IPS DF 6.9 (cell line): Measurements from ENCODE around the gene SNRK.

Source experiments
- DNase-seq: peaks from one replicate; pipeline ENCODE4 v3.0.0-alpha.2; 2013; ENCODE audit warnings: low read depth, low spot score
- H3K27ac ChIP-seq: one replicate; pipeline ENCODE4 v1.5.1; 2013; ENCODE audit warnings: low read length, control low read depth
- H3K27me3 ChIP-seq: 2 replicates; pipeline ENCODE4 v1.6.1; 2013; ENCODE audit warnings: mild to moderate bottlenecking, low read length; ENCODE audit not compliant: control insufficient read depth, insufficient read depth
- H3K36me3 ChIP-seq: 2 replicates; pipeline ENCODE4 v1.6.1; 2013; ENCODE audit warnings: low read length; ENCODE audit not compliant: control insufficient read depth, insufficient read depth
- H3K4me1 ChIP-seq: 2 replicates; pipeline ENCODE4 v1.6.1; 2013; ENCODE audit warnings: low read length; ENCODE audit not compliant: control insufficient read depth, insufficient read depth
- H3K4me3 ChIP-seq: 2 replicates; pipeline ENCODE4 v1.5.1; 2013; ENCODE audit warnings: mild to moderate bottlenecking, low read length
- H3K9me3 ChIP-seq: 2 replicates; pipeline ENCODE4 v1.6.1; 2013; ENCODE audit warnings: low read length, inconsistent platforms; ENCODE audit not compliant: control insufficient read depth, insufficient read depth
- WGBS: extraction: QIAGEN DNeasy Blood & Tissue Kit; methylation state at CpG from one replicate; pipeline ENCODE4 v1.1.7; 2013; ENCODE audit warnings: mixed read lengths, missing lambda C conversion rate; ENCODE audit not compliant: insufficient read length, insufficient coverage; 5-methylcytosine and 5-hydroxymethylcytosine counted together

SNRK gene

DNA sequence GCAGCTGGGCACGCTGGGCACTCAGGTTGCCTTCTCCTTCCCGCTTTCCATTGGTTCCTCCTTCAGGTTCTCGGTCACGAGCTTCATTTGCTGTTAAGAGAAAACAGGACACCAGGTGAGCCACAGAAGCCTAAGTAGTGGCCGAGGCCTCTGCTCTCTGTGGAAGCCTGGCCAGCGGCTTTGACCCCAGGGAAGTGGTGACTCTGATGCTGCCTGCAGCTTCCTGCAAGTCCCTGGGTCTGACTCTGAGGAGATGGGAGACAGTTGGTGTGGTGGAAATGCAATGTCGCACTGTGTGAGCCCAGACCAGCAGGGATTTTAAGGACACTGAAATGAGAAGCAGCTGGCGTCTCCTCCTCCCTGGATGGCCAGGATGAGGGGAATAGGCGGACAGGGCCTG, 80.5 kb downstream of the SNRK start:
- H3K4me3 ChIP-seq = no peak overlapping the region
- no peak for DNase-seq
- no peak overlapping the region for H3K27ac ChIP-seq
- no CpG with 5 or more reads among the region's 9 CpGs for WGBS
- H3K27me3 ChIP-seq = no peaks in the 10 kb centered on the region
- no peaks in the 10 kb centered on the region for H3K4me1 ChIP-seq
- peaks cover 3% of the 10 kb centered on the region; the same call in 1 of the 2 replicates for H3K36me3 ChIP-seq
- H3K9me3 ChIP-seq = no peaks in the 10 kb centered on the region

DNA sequence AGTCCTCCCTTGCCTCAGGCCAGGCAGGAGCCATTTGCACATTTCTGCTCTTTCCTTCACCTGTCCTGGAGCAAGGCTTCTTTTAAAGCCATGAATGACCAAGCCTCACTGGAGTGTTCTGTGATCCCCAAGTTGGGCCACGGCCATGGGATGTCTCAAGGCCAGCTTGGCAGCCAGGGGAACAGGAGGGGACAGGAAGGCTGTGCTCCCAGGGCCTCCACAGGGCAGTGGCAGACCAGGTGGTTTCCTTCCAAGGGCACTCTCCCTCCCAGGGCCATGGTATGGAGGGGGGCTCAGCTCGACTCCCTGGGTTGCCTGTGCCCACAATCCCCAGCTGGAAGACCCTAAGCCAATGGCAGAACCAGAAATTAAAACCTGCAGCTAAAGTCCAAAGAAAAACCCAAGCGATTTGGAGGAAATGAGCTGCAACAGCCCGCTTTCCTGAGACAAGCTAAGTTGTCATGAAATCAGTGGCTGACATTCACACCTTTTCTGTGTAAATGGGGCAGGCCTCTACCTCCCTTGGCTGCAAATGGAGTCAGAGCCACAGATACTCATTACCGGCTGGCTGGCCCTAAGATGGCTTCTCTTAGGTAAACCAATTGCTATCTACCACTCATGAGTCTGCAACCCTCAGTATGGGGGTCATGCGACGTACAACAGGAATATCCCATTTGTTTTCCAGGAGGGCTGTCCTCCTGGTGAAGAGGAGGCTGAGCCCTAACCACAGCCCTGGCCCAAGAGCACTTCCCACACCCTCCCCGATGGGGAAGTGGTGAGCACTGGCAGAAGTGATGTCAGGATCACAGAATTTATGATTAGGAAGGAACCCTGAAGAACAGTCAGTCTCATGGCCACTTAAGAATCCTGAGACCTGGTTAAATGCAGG, 83.3 kb downstream of the SNRK start:
- DNase-seq = no peak
- WGBS = no CpG with 5 or more reads among the region's 8 CpGs
- H3K4me3 ChIP-seq = no peak overlapping the region
- no peaks in the 10 kb centered on the region for H3K9me3 ChIP-seq
- H3K36me3 ChIP-seq = peaks cover 3% of the 10 kb centered on the region; the same call in 1 of the 2 replicates
- H3K27ac ChIP-seq = no peak overlapping the region
- no peaks in the 10 kb centered on the region for H3K27me3 ChIP-seq
- peaks cover 6% of the 10 kb centered on the region; the same call in 1 of the 2 replicates for H3K4me1 ChIP-seq

DNA sequence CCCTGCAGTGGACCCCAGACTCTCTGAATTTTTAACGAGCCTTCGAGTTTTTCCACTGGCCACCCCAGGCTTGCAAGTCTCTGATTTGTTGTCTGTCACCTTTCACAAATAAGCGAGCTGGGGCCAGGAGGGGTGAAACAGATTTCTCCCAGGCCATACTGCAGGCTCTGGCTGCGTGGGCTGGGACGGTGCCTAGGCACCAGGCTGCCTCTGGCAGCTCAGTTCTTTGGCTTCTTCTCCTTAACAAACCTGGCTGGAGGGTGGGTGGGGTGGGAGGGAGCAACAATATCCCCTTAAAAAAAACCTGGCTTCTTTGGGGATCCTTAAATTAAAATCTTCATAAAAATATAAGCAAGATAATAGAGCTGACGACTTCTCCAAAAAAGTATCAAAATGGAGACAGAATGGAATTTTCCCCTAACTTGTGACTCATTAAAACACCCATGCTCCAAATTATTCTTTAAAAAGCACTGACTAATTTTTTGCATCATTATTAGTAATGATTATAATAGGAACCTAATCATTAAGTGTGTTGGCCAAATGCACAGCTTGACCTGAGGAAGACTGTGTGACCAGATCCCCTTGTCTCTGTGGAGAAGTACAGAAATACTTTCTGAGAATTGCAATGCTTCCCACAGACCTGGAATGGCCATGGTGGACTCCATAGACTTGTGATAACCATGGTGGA, 84.1 kb downstream of the SNRK start:
- Histone ChIP-seq H3K4me3 (no peak overlapping the region), H3K27me3 (no peaks in the 10 kb centered on the region), H3K36me3 (peaks cover 3% of the 10 kb centered on the region; the same call in 1 of the 2 replicates), H3K27ac (no peak overlapping the region), H3K9me3 (no peaks in the 10 kb centered on the region), H3K4me1 (peaks cover 6% of the 10 kb centered on the region; the same call in 1 of the 2 replicates)
- WGBS = no CpG with 5 or more reads among the region's 6 CpGs
- no peak for DNase-seq

DNA sequence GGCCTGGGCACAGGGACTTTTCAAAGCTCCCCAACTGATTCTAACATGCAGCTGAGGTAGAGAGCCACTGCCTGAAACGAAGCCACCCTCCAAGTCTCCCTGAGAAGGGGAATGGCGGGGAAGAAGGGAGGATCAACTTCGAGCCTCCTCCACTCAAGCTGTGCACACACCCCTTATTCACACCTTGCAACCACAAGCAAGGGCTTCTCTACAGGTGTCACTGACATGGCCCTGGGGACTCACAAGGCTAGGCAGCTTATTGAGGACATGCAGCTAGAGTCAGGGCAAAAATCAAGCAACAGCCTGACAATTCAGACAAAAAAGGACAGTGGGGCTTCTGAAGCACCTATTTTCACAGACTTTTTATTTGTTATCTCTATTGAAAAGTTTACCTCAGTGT, 85.2 kb downstream of the SNRK start:
- Histone ChIP-seq H3K4me3 (no peak overlapping the region), H3K4me1 (peaks cover 6% of the 10 kb centered on the region; the same call in 1 of the 2 replicates), H3K9me3 (no peaks in the 10 kb centered on the region), H3K27me3 (no peaks in the 10 kb centered on the region), H3K36me3 (no peaks in the 10 kb centered on the region), H3K27ac (no peak overlapping the region)
- DNase-seq = no peak
- WGBS = no CpG with 5 or more reads among the region's 3 CpGs

DNA sequence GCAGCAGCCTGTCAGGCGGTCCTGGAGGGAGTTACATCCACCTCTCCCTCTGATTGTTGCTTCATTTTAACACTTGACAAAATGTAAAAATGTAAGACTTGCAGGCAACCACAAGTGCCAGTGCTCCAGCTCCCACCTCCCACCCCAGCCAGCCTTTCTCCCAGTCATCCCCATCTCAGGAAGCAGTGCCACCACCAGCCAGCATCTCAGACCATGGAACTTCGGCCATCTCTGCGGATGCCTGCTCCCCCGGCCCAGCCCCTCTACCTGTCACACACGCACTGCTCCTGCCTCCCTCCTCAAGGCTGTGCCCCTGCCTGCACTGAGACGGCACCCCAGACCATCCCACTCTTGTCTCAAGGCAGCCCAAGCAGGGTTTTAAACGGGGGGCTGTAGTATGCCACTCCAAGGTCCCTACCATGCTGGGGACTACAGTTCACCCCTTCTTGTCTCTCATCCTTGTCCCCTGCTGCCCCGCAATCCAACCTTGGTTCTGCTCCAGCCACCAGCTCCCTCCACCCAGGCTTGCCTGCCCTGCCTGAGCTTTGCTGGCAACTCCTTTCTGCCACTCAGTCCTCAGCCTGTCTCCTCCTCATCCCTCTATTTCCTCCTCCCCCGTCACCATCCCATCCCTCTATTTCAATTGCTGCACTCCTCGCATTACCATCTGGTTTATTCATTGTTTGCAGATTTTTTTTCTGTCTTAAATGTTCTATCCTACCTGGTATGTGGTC, 85.8 kb downstream of the SNRK start:
- Histone ChIP-seq H3K27me3 (no peaks in the 10 kb centered on the region), H3K27ac (no peak overlapping the region), H3K4me3 (no peak overlapping the region), H3K36me3 (no peaks in the 10 kb centered on the region), H3K9me3 (no peaks in the 10 kb centered on the region), H3K4me1 (peaks cover 6% of the 10 kb centered on the region; the same call in 1 of the 2 replicates)
- no peak for DNase-seq
- WGBS = 100% methylated on average over 2 of the region's 10 CpGs

DNA sequence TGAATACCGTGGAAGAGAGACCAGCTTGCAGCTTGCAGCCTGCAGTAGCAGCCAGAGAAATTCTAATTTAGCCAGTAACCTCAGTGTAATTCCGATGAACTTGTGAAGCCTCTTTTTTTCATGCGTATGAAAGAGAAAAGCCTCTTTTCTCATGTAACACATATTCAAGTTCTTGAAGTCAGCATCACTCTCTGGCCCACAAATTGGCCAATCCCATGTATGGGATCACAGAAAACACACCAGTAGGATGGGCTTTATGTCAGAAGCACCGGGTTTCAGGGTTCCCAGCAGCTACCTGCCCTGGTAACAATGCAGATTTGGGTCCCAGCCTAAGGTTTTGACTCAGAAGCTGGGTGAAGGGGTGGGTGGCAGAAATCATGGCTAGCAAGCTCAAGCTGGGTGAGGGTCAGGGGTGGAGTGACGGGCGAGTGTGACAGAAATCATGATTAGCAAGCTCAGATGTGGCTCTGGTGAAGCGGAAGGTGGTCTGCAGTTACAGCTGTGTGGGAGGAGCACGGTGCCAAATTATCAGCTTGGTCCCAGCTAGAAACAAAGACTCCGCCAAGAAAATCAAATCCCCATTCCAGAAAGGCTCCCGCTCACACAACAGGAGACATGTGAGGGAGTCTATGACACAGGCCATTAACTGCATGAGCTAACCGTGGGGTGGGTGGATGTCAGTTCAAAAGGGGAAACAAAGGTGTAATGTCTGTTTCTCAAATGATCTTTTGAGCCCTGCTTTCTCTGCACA, 86.6 kb downstream of the SNRK start:
- H3K36me3 ChIP-seq = no peaks in the 10 kb centered on the region
- WGBS = no CpG with 5 or more reads among the region's 11 CpGs
- DNase-seq = peak; percentile 22
- peaks cover 6% of the 10 kb centered on the region; the same call in 1 of the 2 replicates for H3K4me1 ChIP-seq
- no peak overlapping the region for H3K27ac ChIP-seq
- no peaks in the 10 kb centered on the region for H3K9me3 ChIP-seq
- H3K4me3 ChIP-seq = no peak overlapping the region
- H3K27me3 ChIP-seq = no peaks in the 10 kb centered on the region

DNA sequence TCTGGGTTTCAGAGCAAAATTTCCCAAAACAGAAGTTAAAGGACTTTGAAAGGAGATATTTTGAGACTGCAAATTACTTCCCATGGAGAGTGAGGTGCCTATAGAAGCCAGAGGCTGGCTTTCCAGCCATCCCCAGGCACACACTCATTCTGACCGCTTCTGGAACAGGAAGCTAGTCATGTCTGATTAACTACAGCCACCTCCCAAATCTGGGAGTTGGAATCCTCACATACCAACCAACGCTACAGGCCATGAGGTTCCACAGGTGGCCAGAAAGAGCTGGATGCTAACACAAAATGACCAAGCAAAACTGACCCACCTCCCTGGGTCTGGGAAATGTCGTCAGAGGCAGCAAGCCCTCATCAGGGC, 87.2 kb downstream of the SNRK start:
- Histone ChIP-seq H3K27ac (no peak overlapping the region), H3K36me3 (no peaks in the 10 kb centered on the region), H3K27me3 (no peaks in the 10 kb centered on the region), H3K4me1 (peaks cover 6% of the 10 kb centered on the region; the same call in 1 of the 2 replicates), H3K9me3 (no peaks in the 10 kb centered on the region), H3K4me3 (no peak overlapping the region)
- no CpG with 5 or more reads among the region's 3 CpGs for WGBS
- DNase-seq = no peak

DNA sequence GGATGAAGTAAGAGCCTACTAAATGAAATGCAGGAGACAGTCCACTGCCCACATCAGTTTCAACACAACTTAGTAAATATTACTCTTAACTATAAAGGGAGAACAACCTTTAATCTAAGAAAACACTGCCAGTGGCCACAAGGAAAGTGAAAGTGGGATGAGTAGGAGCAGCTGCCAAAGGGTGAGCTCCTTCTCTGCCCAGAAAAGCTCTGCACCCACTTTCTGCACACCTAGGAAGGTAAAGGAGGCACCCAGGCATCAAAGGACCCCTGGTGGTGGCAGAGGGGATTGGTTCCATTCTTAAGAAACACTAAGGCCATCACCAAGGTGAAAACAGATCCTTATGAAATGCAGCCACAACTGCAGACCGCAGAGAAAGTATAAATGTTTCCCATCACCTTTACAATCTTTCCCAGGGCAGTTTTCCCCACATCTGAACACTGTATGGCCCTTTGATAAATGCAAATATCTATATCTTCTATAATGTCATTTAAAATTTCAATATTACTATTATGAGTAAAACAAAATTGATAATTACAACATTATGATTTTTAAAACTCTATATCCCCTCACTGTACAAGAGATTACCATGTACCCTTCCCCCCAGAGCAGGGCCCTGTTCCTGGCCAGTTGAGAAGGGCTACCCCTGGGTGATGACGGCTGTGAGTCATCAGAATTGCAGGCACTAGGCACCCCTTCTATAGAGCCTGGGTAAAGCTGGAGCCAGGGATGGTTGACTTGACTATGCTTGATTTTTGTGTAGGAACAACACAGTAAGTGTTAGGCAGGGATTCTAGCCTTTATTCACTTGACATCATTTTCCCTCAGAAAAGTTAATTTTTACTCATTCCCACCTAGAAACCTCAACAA, 92.0 kb downstream of the SNRK start:
- WGBS = no CpG with 5 or more reads among the region's 2 CpGs
- Histone ChIP-seq H3K27ac (no peak overlapping the region), H3K27me3 (no peaks in the 10 kb centered on the region), H3K4me3 (no peak overlapping the region), H3K4me1 (no peaks in the 10 kb centered on the region), H3K9me3 (no peaks in the 10 kb centered on the region), H3K36me3 (no peaks in the 10 kb centered on the region)
- DNase-seq = peak; percentile 39

DNA sequence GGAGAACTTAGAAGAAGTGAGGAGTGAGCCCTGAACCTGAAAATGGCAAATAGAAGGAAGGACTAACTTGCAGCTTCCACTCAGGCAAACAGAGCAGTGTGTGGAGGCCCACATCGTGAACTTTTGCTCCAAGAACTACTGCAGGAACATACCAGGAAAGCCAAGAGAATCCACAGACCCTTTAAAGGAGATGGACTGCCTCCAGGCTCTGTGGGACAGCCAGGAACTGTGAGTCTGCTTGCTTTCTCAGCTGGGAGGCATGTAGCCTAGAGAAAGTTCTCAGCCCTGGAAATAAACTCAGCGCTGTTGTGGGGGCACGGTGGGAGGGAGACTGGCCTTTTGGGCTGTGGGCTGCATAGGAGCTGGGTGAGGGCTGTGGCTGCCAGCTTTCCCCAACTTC, 93.0 kb downstream of the SNRK start:
- Histone ChIP-seq H3K36me3 (no peaks in the 10 kb centered on the region), H3K27ac (no peak overlapping the region), H3K4me3 (no peak overlapping the region), H3K9me3 (no peaks in the 10 kb centered on the region), H3K4me1 (no peaks in the 10 kb centered on the region), H3K27me3 (no peaks in the 10 kb centered on the region)
- DNase-seq = no peak
- WGBS = no CpG with 5 or more reads among the region's 3 CpGs
